Cardiac ventricle fibroblast (primary cell): ENCODE data around the gene KCTD8. TPM values are rescaled to one million over a fixed set of nuclear protein-coding genes. Genes with fewer than 3 reads are reported as not detected.

Experiments
- total RNA-seq: library from RNA; depleted of rRNA; stranded (reverse); fragments of >200 nt; gene quantifications from 2 replicates; pipeline ENCODE4 v1.2.3, GENCODE V29; 2015

KCTD8 gene
- not detected in 2 replicates for total RNA-seq

DNA sequence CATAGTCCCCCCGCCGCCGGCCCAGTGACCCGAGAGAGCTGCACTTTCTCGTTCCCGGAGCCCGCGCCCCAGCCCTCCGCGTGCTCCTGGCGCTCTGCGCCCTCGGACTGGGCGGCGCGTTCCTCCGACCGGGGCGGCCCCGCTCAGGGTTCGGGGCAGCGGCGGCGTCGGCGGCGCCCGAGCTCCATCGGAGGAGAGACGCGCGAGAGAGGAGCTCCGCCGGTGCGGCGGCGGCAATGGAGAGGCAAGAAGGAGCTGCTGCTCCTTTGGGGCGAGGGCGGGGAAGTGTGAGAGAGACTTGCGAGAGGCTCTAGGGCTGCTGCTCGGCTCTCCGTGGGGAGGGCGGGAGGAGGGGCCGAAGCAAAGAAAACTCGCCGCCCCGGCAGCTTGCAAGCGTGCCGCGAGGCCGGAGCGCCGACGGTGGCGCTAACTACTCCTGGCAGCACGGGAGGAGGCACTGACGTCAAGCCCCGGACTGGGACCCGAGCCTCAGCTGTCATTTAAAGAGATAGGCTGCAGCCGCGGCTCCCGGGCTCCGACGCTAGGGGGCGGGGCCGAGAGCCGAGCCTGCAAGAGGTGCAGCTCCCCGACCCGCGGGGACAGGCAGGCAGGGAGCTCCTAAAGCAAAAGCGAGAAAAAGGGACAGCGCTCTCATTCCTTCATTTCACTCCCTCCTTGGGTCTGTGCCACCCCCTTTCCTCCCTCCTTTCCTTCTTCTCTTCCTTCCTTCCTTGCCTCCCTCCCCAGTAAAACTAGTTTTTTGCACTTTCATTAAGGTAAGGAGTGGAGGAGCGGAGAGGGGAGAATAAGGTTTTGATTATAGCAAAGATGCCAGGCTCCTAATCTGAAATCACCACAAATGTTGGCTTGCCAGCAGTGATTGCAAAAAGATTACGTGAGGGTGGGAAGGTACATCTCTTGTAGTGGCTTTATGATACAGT is at the start of gene KCTD8:
KCTD8 (minus strand) TSS at position 289 of the 941 bp plus-strand sequence.

Other genes with a start within 250 kb of the KCTD8 start
- gene YIPF7, start 202.8 kb upstream of the KCTD8 start, total RNA-seq = not detected in 2 replicates
- 8.3 and 11.3 TPM in 2 replicates for gene GUF1, start 229.6 kb upstream of the KCTD8 start, total RNA-seq